ENCODE data around the gene TMEM175. TPM values are rescaled to one million over a fixed set of nuclear protein-coding genes. Genes with fewer than 3 reads are reported as not detected.
"Not testable (repeated sequence)": the region's sequence is repeated elsewhere in the genome, so short reads cannot be mapped to it uniquely, and the experiment has no call there.

TMEM175 gene
- total RNA-seq, 1 donor = 15.4 TPM

DNA sequence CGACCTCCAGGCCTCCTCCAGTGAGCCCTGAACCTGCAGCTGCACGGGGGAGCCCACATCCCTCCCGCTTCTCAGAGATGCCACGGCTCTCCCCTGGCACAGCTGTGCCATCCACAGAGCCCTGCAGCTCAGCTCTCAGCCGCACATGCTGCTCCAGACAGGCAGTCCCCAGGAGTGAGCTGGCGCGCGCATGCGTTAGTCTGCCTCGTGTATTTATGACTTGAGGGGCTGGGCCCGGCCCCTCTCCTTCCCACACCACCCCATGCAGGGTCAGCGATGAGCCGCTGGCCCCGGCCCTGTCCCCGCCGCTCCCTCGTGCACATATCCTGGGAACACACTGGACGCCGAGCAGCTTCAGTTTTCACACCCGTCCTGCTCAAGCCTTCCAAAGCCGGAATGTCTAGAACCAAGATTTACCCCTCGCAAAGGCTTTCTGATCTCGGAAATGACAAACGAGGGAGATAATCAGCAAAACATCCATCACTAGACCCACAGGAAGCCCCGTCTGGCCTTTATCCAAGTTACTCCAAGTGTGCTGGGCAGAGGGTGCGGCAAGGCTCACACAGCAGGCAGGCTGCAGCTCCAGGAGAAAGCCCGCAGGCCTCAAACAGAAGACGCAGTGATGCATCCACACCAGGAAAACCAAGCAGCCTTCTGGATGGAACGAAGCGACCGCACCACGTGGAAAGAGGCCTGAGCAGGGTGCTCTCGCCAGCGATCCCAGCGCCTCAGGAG, 24.4 kb upstream of the TMEM175 start:
- no peaks in the 10 kb centered on the region for H3K27me3 ChIP-seq (ENCODE audit: insufficient read depth, low read length)
- H3K4me1 ChIP-seq (ENCODE audit: insufficient read depth, low read length) = no peaks in the 10 kb centered on the region
- H3K9me3 ChIP-seq (ENCODE audit: low read depth, low read length) = no peaks in the 10 kb centered on the region
- H3K4me3 ChIP-seq (ENCODE audit: low read length) = no peak overlapping the region

DNA sequence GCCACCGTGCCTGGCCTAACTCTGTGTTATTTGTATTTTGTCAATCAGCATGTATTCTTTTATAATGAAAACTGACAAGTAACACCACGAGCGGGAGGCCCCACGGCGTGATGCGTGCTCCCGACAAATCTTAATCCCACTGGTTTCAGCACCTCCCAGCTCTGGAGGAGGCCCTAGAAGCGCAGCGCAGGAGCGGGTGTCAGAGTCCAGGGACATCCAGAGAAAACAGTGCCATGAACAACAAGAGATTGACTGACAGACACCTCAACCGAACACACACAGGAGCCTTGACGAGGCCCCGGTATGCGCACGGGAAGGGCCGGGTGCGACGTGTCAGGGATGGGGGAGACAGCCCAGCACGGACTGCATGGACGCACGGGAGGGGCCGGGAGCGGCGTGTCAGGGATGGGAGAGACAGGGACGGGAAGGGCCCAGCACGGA, 23.1 kb upstream of the TMEM175 start:
- H3K27me3 ChIP-seq (ENCODE audit: insufficient read depth, low read length) = no peaks in the 10 kb centered on the region
- H3K9me3 ChIP-seq (ENCODE audit: low read depth, low read length) = no peaks in the 10 kb centered on the region
- H3K4me1 ChIP-seq (ENCODE audit: insufficient read depth, low read length) = no peaks in the 10 kb centered on the region
- H3K4me3 ChIP-seq (ENCODE audit: low read length) = no peak overlapping the region

- Histone ChIP-seq H3K9me3 (ENCODE audit: low read depth, low read length) (no peaks in the 10 kb centered on the region), H3K4me3 (ENCODE audit: low read length) (no peak overlapping the region), H3K27me3 (ENCODE audit: insufficient read depth, low read length) (no peaks in the 10 kb centered on the region), H3K4me1 (ENCODE audit: insufficient read depth, low read length) (peaks cover 5% of the 10 kb centered on the region)
These were observed 22.4 kb upstream of the TMEM175 start for GRCh38 chr4:909821-910220.

- Histone ChIP-seq H3K4me3 (ENCODE audit: low read length) (no peak overlapping the region), H3K27me3 (ENCODE audit: insufficient read depth, low read length) (no peaks in the 10 kb centered on the region), H3K4me1 (ENCODE audit: insufficient read depth, low read length) (peaks cover 12% of the 10 kb centered on the region), H3K9me3 (ENCODE audit: low read depth, low read length) (no peaks in the 10 kb centered on the region)
These were observed 21.7 kb upstream of the TMEM175 start for GRCh38 chr4:910366-911091.

- Histone ChIP-seq H3K9me3 (ENCODE audit: low read depth, low read length) (no peaks in the 10 kb centered on the region), H3K4me1 (ENCODE audit: insufficient read depth, low read length) (peaks cover 19% of the 10 kb centered on the region), H3K27me3 (ENCODE audit: insufficient read depth, low read length) (no peaks in the 10 kb centered on the region), H3K4me3 (ENCODE audit: low read length) (no peak overlapping the region)
These were observed 21.0 kb upstream of the TMEM175 start for GRCh38 chr4:911221-911751.

GRCh38 chr4:911871-912490, 20.3 kb upstream of the TMEM175 start:
- peaks cover 24% of the 10 kb centered on the region for H3K4me1 ChIP-seq (ENCODE audit: insufficient read depth, low read length)
- H3K9me3 ChIP-seq (ENCODE audit: low read depth, low read length) = no peaks in the 10 kb centered on the region
- no peak overlapping the region for H3K4me3 ChIP-seq (ENCODE audit: low read length)
- no peaks in the 10 kb centered on the region for H3K27me3 ChIP-seq (ENCODE audit: insufficient read depth, low read length)

DNA sequence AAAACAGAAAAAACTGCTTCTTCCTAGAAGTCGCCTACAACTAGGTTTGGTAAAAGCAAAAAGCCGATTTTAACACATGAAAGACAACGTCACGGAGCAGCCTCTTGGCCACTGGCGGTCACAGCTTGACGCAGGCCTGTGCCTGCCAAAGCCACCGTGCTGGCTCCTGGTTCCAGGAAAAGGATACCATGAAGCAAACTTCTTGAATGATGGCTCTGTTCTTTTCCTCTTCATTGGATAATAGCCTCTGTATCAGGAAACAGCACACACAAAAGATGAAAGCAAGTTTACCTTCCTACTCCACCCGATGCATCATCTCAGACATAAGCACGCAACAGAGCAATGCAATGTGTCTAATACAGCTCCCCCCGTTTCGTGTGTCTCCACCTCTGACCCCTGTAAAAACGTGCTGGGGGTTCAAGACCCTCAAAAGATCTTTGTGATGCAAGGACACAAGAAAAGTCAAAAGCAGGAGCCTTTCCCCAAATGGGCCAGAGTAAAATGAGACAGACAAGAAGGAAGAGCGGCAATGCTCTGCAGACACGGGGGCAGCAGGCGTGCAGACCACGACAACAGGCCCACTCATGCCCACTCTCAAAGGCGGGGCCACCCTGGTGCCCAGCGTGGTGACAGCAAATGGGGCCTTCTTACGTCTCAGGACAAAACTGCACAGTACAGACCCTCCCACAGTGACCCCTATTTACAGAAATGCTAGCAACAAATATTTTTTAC, 19.5 kb upstream of the TMEM175 start:
- H3K9me3 ChIP-seq (ENCODE audit: low read depth, low read length) = no peaks in the 10 kb centered on the region
- no peak overlapping the region for H3K4me3 ChIP-seq (ENCODE audit: low read length)
- H3K27me3 ChIP-seq (ENCODE audit: insufficient read depth, low read length) = no peaks in the 10 kb centered on the region
- peaks cover 24% of the 10 kb centered on the region for H3K4me1 ChIP-seq (ENCODE audit: insufficient read depth, low read length)

DNA sequence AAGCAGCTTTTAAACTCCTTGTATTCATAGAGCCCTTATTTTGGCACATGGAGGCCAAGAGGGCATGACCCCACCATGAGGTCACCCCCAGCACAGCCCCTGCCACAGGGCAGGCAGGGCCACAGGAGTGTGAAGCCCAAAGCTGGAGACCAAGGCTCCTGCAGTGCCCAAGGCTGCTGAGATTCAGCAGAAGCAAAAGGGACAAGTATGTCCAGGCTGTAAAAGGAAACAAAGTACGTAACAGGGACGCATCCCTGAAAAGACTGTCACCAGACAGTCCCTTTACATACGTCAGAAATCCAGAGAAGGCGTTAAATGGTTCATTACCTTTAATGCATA, 19.0 kb upstream of the TMEM175 start:
- no peaks in the 10 kb centered on the region for H3K27me3 ChIP-seq (ENCODE audit: insufficient read depth, low read length)
- H3K9me3 ChIP-seq (ENCODE audit: low read depth, low read length) = no peaks in the 10 kb centered on the region
- H3K4me1 ChIP-seq (ENCODE audit: insufficient read depth, low read length) = peaks cover 24% of the 10 kb centered on the region
- H3K4me3 ChIP-seq (ENCODE audit: low read length) = no peak overlapping the region

- no peak overlapping the region for H3K4me3 ChIP-seq (ENCODE audit: low read length)
- H3K27me3 ChIP-seq (ENCODE audit: insufficient read depth, low read length) = no peaks in the 10 kb centered on the region
- peaks cover 28% of the 10 kb centered on the region for H3K4me1 ChIP-seq (ENCODE audit: insufficient read depth, low read length)
- H3K9me3 ChIP-seq (ENCODE audit: low read depth, low read length) = no peaks in the 10 kb centered on the region
These were observed 17.7 kb upstream of the TMEM175 start for GRCh38 chr4:914531-914930.

DNA sequence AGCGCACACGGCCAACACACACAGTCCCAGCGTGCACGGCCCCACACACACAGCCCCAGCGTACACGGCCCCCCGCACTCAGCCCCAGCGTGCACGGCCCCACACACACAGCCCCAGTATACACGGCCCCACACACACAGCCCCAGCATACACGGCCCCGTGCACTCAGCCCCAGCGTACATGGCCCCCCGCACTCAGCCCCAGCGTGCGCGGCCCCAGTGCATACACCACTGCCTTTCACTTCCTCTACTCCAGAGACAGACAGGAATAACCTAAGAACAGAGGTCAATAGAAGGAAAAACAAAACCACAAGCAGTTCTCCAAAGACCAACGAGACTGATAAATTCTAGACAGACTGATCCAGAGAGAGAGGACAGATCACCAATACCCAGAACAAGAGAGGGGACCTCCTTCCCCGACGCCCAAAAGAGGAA, 17.2 kb upstream of the TMEM175 start:
- H3K9me3 ChIP-seq (ENCODE audit: low read depth, low read length) = no peaks in the 10 kb centered on the region
- no peaks in the 10 kb centered on the region for H3K27me3 ChIP-seq (ENCODE audit: insufficient read depth, low read length)
- peaks cover 33% of the 10 kb centered on the region for H3K4me1 ChIP-seq (ENCODE audit: insufficient read depth, low read length)
- H3K4me3 ChIP-seq (ENCODE audit: low read length) = no peak overlapping the region

DNA sequence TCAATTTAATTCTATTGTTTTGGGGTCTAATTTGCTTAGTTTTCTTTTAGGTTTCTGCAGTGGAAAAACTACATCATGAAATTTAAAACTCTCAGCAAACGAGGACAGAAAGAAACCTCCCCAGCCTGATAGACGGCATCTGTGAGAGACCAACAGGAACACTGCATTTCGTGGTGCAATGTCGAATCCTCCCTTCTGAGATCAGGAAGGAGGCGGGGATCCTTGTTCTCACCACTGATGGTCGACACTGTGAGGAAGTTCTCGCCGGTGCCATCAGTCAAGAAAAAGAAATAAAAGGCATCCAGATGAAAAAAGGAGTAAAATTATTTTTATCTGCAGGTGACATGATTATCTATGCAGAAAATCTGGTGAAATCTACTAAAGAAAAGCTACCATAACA, 16.7 kb upstream of the TMEM175 start:
- H3K4me3 ChIP-seq (ENCODE audit: low read length) = no peak overlapping the region

DNA sequence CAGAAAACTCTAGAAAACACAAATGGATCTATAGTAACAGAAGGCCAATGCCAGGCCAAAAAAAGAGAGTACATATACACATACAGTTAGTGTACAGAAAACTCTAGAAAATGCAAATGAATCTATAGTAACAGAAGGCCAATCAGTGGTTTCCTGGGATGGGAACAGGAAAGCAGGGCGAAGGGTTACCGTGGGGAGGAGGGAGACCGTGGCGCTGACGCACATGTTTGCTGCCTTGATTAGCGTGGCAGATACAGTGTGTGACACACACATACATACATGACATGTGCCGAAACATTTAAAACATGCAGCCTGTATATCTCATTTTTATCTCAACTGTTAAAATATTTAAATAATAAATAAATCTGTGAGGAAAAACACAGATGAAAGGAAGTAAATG, 14.8 kb upstream of the TMEM175 start:
- Histone ChIP-seq H3K4me3 (ENCODE audit: low read length) (no peak overlapping the region), H3K9me3 (ENCODE audit: low read depth, low read length) (no peaks in the 10 kb centered on the region), H3K4me1 (ENCODE audit: insufficient read depth, low read length) (peaks cover 57% of the 10 kb centered on the region), H3K27me3 (ENCODE audit: insufficient read depth, low read length) (no peaks in the 10 kb centered on the region)

More for the DNA sequence above, 16.7 kb upstream of the TMEM175 start:
- no peaks in the 10 kb centered on the region for H3K9me3 ChIP-seq (ENCODE audit: low read depth, low read length)
- H3K4me1 ChIP-seq (ENCODE audit: insufficient read depth, low read length) = peaks cover 38% of the 10 kb centered on the region
- H3K27me3 ChIP-seq (ENCODE audit: insufficient read depth, low read length) = no peaks in the 10 kb centered on the region

DNA sequence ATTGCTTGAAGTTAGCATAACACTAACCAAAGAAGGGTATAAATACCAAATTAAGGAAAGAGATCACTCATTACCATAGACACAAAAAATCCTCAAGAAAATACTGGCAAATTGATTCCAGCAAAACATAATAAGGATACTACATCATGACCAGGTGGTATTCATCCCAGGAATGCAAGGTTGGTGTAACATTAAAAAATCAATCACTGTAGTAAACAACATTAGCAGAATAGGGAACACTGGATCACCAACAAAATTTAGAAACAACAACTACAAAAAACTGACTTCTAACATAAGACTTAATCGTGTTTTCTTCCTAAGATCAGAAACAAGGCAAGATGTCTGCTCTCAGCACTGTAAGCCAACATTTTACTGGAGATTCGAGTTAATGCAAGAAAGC, 14.3 kb upstream of the TMEM175 start:
- Histone ChIP-seq H3K27me3 (ENCODE audit: insufficient read depth, low read length) (no peaks in the 10 kb centered on the region), H3K4me3 (ENCODE audit: low read length) (no peak overlapping the region), H3K4me1 (ENCODE audit: insufficient read depth, low read length) (peaks cover 62% of the 10 kb centered on the region), H3K9me3 (ENCODE audit: low read depth, low read length) (no peaks in the 10 kb centered on the region)

DNA sequence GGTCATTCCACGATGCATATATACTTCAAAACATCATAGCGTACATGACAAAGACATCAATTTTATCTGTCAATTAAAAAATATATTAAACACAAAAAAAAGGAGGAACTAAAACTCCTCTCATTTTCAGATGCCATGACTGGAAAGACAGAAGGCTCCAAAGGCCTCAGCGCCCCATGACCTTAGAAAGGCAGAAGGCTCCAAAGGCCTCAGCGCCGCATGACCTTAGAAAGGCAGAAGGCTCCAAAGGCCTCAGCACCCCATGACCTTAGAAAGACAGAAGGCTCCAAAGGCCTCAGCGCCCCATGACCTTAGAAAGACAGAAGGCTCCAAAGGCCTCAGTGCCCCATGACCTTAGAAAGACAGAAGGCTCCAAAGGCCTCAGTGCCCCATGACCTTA, 13.7 kb upstream of the TMEM175 start:
- not testable (repeated sequence) for H3K27me3 ChIP-seq (ENCODE audit: insufficient read depth, low read length)

More for the DNA sequence above, 13.7 kb upstream of the TMEM175 start:
- not testable (repeated sequence) for H3K9me3 ChIP-seq (ENCODE audit: low read depth, low read length); H3K4me3 ChIP-seq (ENCODE audit: low read length)
- H3K4me1 ChIP-seq (ENCODE audit: insufficient read depth, low read length) = peaks cover 68% of the 10 kb centered on the region
